ENCODE results near the gene SMIM20. TPM values are rescaled to one million over a fixed set of nuclear protein-coding genes. Genes with fewer than 3 reads are reported as not detected.

Gene SMIM20
- polyA plus RNA-seq, 4 donors: 42.6 to 55.0 (median 47.3) TPM

Other genes with a start within 250 kb of the SMIM20 start
- gene SEL1L3, start 51.2 kb upstream of the SMIM20 start, polyA plus RNA-seq (ENCODE audit: insufficient read length in 4 of 4): 10 to 100 TPM; 19.3 to 25.5 (median 22.1) TPM